Caco-2 (cell line): Measurements from ENCODE around the gene MAN1B1. TPM values are rescaled to one million over a fixed set of nuclear protein-coding genes. Genes with fewer than 3 reads are reported as not detected.

Experiments used
- BruUV-seq: library from RNA; stranded (reverse); fragments of 400-500 nt; replicated peaks from 2 replicates; lab custom pipeline; 2021; lab: Mats Ljungman, UMichigan
- CTCF ChIA-PET: fragments of 300-600 bp; sonication (Branson Sonifier 250); formaldehyde crosslinking; loops from one replicate; lab custom pipeline; 2022; ENCODE audit warnings: antibody characterized with exemption; lab: Charles Lee
- POLR2A ChIA-PET: fragments of 300-600 bp; sonication (Branson Sonifier 250); formaldehyde crosslinking; loops from one replicate; lab custom pipeline; 2022; ENCODE audit warnings: antibody characterized with exemption; lab: Charles Lee
- DNase-seq, 2 experiments: peaks; one replicate each; pipeline versions ENCODE4 v3.0.0 to v3.0.0-alpha.2; 2020 to 2022
- H3K27me3 ChIP-seq: replicated peaks from 2 replicates; pipeline ENCODE4 v1.6.0; 2011; ENCODE audit warnings: low read length; ENCODE audit not compliant: control insufficient read depth, insufficient read depth
- H3K36me3 ChIP-seq: 2 replicates; pipeline ENCODE4 v1.5.1; 2011; ENCODE audit warnings: low read length; ENCODE audit not compliant: control insufficient read depth, insufficient read depth
- H3K4me1 ChIP-seq: fragments of 250-450 bp; sonication (Bioruptor Pico); 2 replicates; pipeline ENCODE4 v1.5.1; 2020; ENCODE audit warnings: mild to moderate bottlenecking
- H3K4me3 ChIP-seq: 2 replicates; pipeline ENCODE4 v1.5.1; 2011; ENCODE audit warnings: low read depth, mild to moderate bottlenecking, control low read depth, low read length
- H3K9me3 ChIP-seq: fragments of 250-450 bp; sonication (Bioruptor Pico); 2 replicates; pipeline ENCODE4 v1.5.1; 2020; ENCODE audit warnings: mild to moderate bottlenecking, moderate library complexity
- H3K27ac Mint-ChIP-seq: one replicate; pipeline ENCODE4 v1.8.0; 2022; ENCODE audit warnings: mixed read lengths; ENCODE audit not compliant: unreplicated experiment
- H3K27me3 Mint-ChIP-seq: one replicate; pipeline ENCODE4 v1.8.0; 2022; ENCODE audit warnings: mixed read lengths; ENCODE audit not compliant: insufficient read depth, unreplicated experiment
- H3K36me3 Mint-ChIP-seq: one replicate; pipeline ENCODE4 v1.8.0; 2022; ENCODE audit warnings: mild to moderate bottlenecking, mixed read lengths; ENCODE audit not compliant: insufficient read depth, unreplicated experiment
- H3K4me1 Mint-ChIP-seq: one replicate; pipeline ENCODE4 v1.8.0; 2022; ENCODE audit warnings: low read depth, mixed read lengths; ENCODE audit not compliant: unreplicated experiment
- H3K4me3 Mint-ChIP-seq: one replicate; pipeline ENCODE4 v1.8.0; 2022; ENCODE audit warnings: mild to moderate bottlenecking, moderate library complexity, mixed read lengths; ENCODE audit not compliant: unreplicated experiment
- H3K9me3 Mint-ChIP-seq: one replicate; pipeline ENCODE4 v1.8.0; 2022; ENCODE audit warnings: mixed read lengths; ENCODE audit not compliant: unreplicated experiment
- intact Hi-C: fragments of 100-400 bp; cut with micrococcal nuclease; formaldehyde crosslinking; loops from one replicate; pipeline ENCODE4 v1.10.0; 2022; ENCODE audit not compliant: unreplicated experiment
- total RNA-seq: library from RNA; stranded (reverse); gene quantifications from 2 replicates; pipeline ENCODE4 v1.2.3, GENCODE V29; 2022
- TF ChIP-seq, protein P1 (sequence below), 2 experiments: fragments of 200-600 bp in 1 of 2; IDR thresholded peaks; 1 replicate in 1 of 2; 2 replicates in 1 of 2; pipeline versions ENCODE4 v1.5.1 to v1.8.0; 2011 to 2022; ENCODE audit warnings: antibody characterized with exemption in 1 of 2, control low read depth in 1 of 2, inconsistent platforms in 1 of 2, low read depth in 1 of 2, low read length in 1 of 2, mild to moderate bottlenecking in 1 of 2, moderate library complexity in 1 of 2; ENCODE audit not compliant: insufficient read depth in 1 of 2, severe bottlenecking in 1 of 2, unreplicated experiment in 1 of 2

Gene MAN1B1
- total RNA-seq, 1 experiment from 2014 or later = 57.7 TPM

DNA sequence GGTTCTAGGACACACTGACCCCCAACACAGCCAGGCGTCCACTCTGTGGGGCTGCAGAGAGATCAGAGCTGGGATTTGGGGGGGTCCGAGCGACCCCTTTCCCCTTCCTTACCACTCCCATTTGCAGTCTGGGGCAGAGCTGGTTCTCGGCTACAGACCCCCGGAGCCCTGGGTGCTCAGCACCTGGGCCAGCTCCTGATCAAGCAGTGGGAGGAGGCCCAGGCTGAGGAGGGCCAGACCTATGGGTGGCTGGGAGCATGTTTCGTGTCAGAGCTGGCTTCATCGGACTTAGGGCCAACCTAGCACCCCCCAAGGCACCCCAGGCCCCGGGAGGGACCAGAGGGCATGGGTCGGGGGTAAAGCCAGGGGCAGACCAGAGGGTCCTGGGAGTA is 59.7 kb downstream of the MAN1B1 start:
- H3K27me3 Mint-ChIP-seq = peaks cover 13% of the 10 kb centered on the region
- H3K9me3 Mint-ChIP-seq = no peaks in the 10 kb centered on the region
- no peak overlapping the region for H3K4me3 Mint-ChIP-seq
- DNase-seq = no peak
- H3K27ac Mint-ChIP-seq = no peak overlapping the region
- H3K27me3 ChIP-seq = no peaks in the 10 kb centered on the region
- H3K36me3 Mint-ChIP-seq = peaks cover 13% of the 10 kb centered on the region
- BruUV-seq = no TSS peak
- H3K36me3 ChIP-seq = no peaks in the 10 kb centered on the region
- TF ChIP-seq, protein P1, sequence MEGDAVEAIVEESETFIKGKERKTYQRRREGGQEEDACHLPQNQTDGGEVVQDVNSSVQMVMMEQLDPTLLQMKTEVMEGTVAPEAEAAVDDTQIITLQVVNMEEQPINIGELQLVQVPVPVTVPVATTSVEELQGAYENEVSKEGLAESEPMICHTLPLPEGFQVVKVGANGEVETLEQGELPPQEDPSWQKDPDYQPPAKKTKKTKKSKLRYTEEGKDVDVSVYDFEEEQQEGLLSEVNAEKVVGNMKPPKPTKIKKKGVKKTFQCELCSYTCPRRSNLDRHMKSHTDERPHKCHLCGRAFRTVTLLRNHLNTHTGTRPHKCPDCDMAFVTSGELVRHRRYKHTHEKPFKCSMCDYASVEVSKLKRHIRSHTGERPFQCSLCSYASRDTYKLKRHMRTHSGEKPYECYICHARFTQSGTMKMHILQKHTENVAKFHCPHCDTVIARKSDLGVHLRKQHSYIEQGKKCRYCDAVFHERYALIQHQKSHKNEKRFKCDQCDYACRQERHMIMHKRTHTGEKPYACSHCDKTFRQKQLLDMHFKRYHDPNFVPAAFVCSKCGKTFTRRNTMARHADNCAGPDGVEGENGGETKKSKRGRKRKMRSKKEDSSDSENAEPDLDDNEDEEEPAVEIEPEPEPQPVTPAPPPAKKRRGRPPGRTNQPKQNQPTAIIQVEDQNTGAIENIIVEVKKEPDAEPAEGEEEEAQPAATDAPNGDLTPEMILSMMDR (IDR thresholded peaks at IDR 0.05; ENCODE audit: insufficient read depth in 1 of 2, low read depth in 1 of 2, low read length in 1 of 2, severe bottlenecking in 1 of 2, unreplicated experiment in 1 of 2) = no peak
- H3K9me3 ChIP-seq = no peaks in the 10 kb centered on the region
- H3K4me3 ChIP-seq = no peak overlapping the region
- intact Hi-C loops = no loop called here
- H3K4me1 ChIP-seq = no peaks in the 10 kb centered on the region
- CTCF ChIA-PET = no interaction called here
- POLR2A ChIA-PET = no interaction called here
- no peaks in the 10 kb centered on the region for H3K4me1 Mint-ChIP-seq

DNA sequence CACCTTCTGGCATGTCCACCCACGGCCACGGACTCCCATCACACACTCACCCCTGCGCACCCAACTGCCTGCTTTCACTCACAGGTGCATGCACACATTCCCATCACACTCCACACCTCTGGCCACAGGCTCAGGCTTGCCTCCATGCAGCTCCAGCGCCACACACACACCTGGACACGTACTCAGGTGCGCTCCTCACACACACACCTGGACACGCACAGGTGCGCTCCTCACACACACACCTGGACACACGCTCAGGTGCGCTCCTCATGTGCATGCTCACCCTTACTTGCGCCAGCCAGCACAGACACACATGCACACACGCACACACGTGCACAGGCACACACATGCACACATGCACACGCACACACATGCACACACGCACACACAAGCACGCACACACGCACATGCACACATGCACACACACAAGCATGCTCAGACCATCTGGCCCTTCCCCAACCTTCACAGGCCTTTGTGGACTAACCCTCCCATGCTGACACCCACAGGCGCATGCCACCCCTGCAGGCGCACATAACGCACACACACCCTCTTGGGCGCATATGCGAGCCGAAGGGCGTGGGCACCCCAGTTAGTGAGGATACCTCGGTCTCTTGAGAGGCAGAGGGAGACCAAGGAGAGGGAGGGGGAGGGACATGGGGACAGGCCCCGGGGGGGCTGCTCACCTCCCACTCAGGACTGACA is 60.5 kb downstream of the MAN1B1 start:
- Histone ChIP-seq H3K27me3 (no peaks in the 10 kb centered on the region), H3K36me3 (no peaks in the 10 kb centered on the region), H3K4me1 (no peaks in the 10 kb centered on the region), H3K4me3 (no peak overlapping the region), H3K9me3 (no peaks in the 10 kb centered on the region)
- Mint-ChIP-seq H3K4me3 (no peak overlapping the region), H3K9me3 (no peaks in the 10 kb centered on the region), H3K27me3 (peaks cover 11% of the 10 kb centered on the region), H3K27ac (no peak overlapping the region), H3K4me1 (no peaks in the 10 kb centered on the region), H3K36me3 (peaks cover 13% of the 10 kb centered on the region)
- DNase-seq = no peak
- intact Hi-C loops = no loop called here
- ChIA-PET CTCF (no interaction called here), POLR2A (no interaction called here)
- no TSS peak for BruUV-seq
- TF ChIP-seq, protein P1 (IDR thresholded peaks at IDR 0.05; ENCODE audit: insufficient read depth in 1 of 2, low read depth in 1 of 2, low read length in 1 of 2, severe bottlenecking in 1 of 2, unreplicated experiment in 1 of 2) = no peak

DNA sequence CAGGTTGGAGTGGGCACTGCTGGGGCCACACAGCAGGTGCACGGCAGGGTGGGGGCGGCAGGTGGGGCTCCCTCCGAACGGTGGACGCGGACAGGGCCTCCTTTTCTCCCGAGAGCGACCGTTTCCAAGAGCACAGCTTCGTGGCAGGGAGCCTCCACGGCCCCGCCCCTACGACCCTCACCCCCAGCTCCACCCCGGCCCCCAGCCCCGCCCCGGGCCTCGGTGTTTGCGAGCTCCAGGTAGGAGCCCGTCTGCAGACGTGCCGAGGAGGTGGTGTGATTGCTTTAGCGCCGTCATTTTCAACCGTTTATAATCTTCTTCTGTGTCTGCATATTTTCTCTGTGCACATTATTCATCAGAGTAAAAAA is 61.0 kb downstream of the MAN1B1 start:
- Mint-ChIP-seq H3K9me3 (no peaks in the 10 kb centered on the region), H3K36me3 (peaks cover 13% of the 10 kb centered on the region), H3K4me3 (no peak overlapping the region), H3K4me1 (no peaks in the 10 kb centered on the region), H3K27me3 (peaks cover 8% of the 10 kb centered on the region), H3K27ac (no peak overlapping the region)
- no peaks in the 10 kb centered on the region for H3K36me3 ChIP-seq
- ChIA-PET CTCF (no interaction called here), POLR2A (no interaction called here)
- no peaks in the 10 kb centered on the region for H3K9me3 ChIP-seq
- DNase-seq = no peak
- H3K4me3 ChIP-seq = no peak overlapping the region
- no peaks in the 10 kb centered on the region for H3K4me1 ChIP-seq
- no peaks in the 10 kb centered on the region for H3K27me3 ChIP-seq
- BruUV-seq = no TSS peak
- intact Hi-C loops = no loop called here
- TF ChIP-seq, protein P1 (IDR thresholded peaks at IDR 0.05; ENCODE audit: insufficient read depth in 1 of 2, low read depth in 1 of 2, low read length in 1 of 2, severe bottlenecking in 1 of 2, unreplicated experiment in 1 of 2) = no peak
